HuH-7.5 (cell line): ENCODE results near the gene SMOC2.
"Not testable (repeated sequence)": the region's sequence is repeated elsewhere in the genome, so short reads cannot be mapped to it uniquely, and the experiment has no call there.

Experiments used
- DNase-seq: peaks from one replicate; pipeline ENCODE4 v3.0.0; 2011; ENCODE audit warnings: low spot score

Gene SMOC2

DNA sequence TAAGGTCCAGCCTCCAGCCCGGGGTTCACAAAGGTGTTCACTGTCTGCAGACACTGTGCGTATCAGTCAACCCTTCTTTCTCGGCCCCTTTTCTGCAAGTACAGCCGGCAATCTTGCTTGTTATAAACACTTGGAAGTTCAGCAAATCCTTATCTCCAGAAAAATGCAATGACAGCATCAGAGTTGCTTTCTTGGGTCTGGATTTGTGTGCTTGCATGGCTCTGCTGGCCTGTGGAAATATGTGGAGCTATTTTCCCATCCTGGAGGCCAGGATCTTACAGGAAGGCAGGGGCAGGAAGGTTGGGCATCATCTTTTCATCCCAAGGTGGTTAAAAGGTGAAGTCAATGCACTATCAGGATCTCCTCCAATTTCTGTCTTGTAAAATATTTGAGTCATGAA, 100.3 kb downstream of the SMOC2 start:
- no peak for DNase-seq

DNA sequence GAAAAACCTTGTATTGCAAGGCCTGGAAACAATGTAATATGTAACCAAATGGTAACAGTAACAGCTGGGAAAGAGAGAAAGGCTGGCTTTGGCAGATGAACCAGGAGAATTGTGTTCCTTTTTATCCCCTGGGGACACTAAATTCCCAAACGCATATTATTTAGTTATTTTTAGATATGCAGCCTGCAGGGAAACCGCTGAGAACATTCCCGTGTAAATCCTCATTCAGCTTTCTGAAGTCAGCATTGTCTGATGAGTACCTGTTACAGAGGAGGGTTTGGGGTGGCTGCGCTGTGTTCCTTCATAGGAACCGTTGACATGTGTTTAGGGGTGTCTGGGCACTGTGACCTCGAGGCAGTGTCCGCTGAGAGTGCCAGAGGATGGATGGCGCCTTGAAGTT, 101.3 kb downstream of the SMOC2 start:
- no peak for DNase-seq

DNA sequence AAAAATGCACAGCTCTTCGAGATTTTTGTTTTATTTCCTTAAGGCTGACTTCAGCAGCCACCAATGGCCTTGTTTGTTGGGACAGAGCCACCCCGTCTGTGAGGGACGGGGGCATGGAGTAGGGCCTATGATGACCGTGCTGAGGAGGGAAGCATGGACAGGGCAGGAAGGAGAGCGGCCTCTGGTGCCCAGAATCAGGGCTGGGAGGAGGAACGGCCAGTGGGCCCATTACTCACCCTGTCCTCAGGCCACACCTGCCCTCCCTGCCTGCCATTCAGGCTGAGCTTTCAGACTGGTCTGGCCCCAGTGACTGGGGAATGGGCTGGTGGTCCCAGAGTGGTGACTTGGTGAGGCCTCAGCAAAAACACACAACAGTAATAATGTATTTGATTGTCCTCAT, 104.4 kb downstream of the SMOC2 start:
- DNase-seq: no peak

DNA sequence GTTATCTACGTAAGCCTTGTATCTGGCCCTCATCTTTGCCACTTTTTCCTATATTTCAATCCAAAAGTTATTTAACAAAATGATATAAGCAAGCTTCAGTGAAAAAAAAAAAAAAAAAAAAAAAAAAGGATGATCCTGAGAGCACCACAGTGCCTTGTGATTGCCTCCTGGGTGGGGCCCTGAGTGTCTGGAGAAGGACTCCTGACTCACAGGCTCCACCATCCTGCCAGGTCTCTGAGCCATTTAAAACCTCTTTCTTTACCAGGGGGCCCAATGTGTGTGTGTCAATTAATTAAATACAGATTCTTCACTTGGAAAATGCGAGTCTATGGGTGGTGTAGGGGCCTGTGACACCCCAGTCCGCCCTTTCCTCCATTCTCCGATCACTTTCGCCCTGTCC, 105.2 kb downstream of the SMOC2 start:
- DNase-seq: no peak

DNA sequence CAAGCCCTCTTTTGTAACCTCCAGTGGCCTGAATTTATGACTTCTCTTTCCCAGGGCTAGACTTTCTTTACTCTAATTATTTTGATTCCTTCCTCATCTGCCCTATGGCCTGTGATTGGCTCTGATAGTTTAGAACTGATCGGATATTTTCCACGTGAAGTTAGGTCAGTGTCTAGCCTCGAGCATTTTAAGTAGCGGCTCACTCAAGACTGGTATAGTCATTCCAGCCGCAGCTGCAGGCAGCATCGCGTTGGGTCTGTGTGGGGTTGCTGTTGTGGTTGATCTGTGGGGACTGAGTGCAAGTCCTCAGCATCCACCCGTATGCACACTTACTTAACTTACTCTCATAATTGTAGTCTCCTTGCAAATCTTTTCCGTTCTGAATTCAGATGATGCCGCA, 105.7 kb downstream of the SMOC2 start:
- DNase-seq: no peak

DNA sequence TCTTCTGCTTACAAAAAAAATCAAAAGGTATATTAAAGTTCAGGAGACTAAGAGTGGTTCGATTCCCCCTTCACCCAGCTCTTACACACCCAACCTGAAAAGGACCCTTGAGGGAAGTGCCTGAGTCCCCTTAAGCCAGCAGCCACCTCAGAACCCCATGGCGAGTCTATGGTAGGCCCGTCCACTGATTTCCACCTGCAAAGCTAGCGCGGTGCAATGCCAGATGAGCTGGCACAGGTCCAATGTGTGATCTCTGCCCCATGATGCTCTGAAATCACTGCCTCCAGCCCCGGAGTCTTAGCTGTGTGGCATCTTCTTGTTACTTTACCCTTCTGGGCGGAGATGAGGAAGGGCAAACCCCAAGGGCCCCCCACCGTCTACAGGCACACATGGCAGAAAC, 109.3 kb downstream of the SMOC2 start:
- no peak for DNase-seq

DNA sequence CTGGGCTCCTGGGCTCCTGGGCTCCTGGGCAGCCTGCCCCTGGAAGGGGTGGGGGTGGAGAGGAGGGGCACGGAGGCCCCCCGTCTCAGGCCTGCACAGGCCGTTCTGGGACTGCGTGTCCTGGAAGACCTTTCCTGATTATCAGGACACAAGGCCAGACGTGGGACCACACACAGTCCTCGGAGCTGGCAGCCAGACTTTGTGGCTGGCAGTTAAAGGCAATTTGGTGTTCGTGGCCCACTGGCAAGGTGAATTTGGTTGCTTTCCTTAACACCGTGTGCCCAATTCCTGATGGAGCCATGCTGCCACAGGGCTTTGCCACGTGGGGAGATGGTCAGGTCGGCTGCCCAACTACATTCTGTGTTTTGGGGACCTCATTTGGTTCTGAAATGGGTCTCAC, 113.5 kb downstream of the SMOC2 start:
- DNase-seq: no peak

DNA sequence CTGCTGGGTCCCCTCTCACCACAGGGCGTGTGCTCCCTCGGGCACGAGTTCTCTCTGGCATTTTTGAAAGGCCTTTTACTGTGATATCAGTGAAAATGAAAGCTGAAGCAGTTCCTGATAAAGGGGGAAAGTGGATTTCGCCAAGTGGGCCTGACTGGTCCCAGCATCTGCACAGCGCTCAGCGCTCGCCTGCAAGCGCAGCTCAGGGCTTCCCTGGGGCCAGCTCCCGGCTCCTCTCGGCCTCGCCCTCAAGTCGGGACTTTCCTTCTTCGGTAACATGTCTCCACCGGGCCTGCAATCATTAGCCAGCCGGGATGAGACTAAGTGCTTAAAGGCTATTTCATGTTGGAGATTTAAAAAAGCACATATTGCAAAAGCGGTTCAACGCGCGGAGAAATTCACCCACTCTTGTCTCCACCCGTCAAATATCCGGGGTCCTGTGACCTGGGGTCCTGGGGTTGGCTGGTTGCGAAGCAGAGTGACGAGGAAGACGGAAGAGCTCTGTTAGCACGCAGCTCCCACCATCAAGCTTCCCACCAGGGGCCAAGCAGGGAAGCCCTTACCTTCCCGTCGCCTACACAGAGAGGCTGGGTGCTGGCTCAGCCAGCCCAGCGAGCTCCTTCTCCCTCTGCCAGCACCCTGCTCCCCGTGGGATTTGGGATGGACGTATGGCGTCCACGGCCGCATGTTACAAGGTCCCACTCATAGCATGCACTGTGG, 114.1 kb downstream of the SMOC2 start:
- no peak for DNase-seq

DNA sequence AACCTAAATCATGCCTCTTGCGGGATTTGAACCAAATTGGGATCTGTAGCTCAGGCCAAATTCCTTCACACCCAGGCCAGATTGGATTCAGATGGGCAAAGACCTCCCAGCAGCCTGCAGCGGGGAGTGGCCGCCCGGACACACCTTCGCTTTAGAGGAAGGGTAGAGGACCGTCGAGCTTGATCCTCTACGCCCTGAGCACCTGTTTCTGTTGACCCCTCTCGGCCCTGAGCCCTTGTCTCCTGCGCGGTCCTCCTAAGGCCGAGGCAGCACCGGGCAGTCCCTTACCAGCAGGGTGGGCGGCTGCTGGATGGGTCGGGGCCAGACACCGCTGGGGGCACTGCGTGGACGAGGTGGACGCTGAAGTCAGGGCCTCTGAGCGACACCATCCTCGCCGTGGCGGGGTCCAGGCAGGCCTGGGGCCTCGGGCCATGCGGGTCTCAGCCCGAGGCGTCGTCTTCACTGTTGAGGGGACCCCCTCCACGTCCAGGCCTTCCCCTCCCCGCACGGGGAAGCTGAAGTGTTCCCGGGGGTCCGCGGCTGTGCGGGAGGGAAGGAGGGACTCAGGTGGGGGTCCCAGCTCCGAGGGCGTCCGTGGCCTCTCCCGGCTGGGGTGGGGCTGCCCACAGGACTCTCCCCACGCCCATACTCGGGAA, 114.8 kb downstream of the SMOC2 start:
- DNase-seq: no peak

DNA sequence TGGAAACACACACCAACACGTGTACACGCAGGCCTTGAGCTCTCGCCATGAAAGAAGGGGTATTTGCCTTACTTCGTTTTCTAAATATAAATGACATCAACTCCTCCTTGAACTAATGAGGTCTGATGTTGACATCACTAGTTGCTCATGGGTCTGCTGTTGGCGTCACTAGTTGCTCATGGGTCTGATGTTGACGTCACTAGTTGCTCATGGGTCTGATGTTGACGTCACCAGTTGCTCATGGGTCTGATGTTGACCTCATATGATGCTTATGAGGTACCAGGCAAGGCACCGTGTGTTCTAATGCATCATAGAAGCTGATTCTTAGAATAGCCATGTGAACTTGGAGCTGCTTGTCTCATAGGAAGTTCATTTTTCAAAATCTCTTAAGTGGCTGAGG, 116.5 kb downstream of the SMOC2 start:
- DNase-seq: no peak

DNA sequence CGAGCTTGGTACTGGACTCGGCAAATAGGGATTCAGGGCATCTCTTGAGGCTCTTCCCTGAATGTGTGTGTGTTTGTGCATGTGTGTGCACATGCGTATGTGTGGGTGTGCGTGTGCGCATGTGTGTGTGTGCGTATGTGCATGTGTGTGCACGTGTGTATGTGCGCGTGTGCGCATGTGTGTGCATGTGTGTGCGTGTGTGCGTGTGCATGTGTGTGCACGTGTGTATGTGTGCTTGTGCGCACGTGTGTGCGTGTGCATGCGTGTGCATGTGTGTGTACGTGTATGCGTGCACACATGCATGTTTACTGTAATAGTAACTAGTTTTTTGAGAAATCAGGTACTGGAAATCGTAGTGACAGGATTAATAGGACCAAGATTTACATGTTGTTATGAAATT, 117.7 kb downstream of the SMOC2 start:
- no peak for DNase-seq

DNA sequence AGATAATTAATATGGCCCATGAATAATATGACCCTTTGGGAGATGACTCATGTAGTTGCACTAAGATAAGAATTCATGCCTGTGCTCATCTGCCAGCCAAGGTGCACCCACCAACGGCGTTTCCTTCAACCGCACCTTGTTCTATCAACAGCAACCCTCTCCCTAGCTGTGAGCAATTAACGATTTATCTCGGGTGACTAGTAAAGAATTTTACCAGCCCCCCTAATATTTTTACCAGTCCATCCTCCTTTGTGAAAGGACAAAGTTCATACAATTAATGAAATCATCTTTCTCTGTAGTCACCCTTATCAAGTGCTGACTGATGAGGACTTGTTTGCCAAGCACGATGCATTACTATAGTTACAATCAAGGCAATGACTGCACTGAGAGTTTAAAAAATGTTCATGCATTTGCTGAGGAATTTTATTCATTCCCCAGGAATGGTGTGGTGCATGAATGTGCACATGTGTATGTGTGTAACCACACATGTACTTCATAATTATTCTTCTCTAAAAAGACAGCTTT, 118.7 kb downstream of the SMOC2 start:
- no peak for DNase-seq

DNA sequence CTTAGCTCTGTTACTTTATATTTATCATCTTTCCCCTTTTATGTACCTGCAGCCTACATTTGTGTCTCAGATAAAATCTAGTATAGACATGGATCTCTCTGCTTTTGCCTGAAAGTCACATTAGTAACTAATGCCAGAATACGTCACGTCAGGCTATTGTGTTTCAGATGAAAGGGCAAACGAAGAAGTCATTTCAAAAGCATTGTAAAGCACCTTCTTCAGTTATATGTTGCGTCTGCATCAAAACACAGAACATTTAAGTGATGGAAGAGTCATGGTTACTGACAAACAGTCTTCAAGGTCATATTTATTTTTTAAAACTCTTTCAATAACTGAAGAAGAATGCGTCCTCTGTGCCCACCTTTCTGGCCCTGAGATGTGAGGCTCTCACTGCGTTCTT, 119.1 kb downstream of the SMOC2 start:
- DNase-seq: no peak

DNA sequence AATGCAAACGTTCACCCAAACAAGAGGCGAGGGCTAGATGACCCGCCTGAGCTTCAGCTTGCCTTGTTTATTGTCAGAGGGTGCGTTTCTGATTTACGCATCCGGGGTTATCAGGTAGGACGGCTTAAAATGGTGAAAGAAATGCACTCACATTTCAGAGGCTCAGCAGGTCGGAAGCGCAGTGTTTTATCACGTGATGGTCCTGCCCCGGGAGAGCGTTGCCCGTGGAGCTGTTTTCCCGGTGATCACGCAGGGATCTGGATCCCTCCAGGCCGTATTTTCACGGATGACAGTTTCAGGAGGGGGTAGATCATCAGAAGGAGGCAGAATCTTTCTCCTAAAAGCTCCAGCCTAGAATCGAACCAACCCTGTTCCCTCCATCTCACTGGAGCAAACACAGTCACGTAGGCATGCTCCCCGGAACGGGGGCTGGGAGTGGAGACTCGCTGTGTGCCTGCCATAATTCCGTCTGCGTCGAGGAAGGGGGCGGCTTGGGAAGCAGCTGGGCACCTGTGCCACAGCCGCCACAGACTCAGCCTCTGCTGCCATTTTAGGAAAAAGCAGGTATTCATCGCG, 121.7 kb downstream of the SMOC2 start:
- no peak for DNase-seq

DNA sequence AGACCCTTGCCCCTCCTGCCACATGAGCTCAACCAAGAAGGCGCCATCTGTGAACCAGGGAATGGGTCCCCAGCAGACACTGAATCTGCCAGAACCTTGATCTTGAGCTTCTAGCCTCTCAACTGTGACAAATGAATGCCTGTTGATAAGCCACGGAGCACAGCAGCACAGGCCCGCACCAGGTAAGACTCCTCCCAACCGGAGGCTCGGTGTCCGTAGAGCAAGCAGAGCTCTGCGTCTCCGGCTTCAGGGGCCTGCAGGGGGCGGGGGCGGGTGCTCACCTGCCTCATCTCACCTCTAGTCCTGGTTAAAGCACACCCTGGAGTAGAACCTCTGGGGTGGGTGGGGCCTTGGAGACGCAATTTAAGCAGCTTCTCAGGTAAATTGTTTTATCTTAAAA, 122.7 kb downstream of the SMOC2 start:
- DNase-seq: no peak

DNA sequence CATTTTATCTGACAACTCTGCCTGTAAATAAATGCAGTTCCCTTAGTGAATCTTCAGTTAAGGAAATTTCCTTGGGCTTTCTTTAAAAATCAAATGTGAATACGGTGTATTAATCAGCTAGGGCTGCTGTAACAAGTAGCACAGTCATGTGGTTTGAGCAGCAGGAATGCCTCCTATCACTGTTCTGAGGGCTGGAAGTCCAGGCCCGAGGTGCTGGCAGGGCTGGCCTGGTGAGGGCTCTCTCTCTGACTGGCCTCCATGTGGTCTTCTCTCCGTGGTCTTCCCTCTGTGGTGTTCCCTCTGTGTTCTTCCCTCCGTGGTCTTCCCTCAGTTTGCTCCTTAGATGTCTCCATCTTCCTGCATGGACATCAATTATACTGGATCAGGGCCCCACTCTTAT, 124.1 kb downstream of the SMOC2 start:
- no peak for DNase-seq

DNA sequence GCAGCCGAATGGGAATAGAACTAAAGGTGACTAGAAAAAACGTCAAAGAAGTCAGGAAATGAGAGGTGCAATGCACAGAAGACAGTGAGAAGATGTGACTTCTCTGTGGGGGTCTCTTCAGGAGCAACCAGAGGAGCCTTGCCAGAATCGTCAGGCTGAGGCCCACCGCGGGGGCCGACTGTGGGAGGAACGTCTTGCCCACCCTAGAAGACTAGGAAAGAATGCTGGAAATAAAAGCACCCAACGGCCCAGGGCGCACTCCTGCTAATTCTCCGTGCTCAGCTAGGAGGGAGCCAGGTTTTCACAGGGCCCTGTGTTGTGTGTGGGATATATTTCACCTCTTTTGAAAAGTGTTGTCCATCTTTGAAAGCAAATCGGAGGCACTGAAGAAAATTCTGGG, 129.2 kb downstream of the SMOC2 start:
- DNase-seq: no peak

DNA sequence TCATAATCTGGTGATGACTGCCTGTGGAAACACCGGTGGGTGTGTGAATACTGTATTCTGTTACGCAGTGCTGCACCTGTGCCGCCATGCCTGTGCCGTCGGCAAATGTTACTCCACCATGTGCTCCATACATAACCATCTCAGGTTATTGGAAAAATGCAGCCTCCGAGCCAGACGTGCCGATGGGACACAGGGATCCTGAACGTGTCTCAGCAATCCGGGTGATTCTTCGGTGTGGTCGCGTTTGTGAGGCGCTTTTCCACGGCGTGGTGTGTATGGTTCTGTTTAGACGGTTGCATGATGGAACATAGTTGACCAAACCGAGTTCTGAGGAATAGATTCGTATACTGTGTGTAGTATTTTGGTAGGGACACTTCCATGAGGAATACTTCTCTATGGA, 130.3 kb downstream of the SMOC2 start:
- no peak for DNase-seq

DNA sequence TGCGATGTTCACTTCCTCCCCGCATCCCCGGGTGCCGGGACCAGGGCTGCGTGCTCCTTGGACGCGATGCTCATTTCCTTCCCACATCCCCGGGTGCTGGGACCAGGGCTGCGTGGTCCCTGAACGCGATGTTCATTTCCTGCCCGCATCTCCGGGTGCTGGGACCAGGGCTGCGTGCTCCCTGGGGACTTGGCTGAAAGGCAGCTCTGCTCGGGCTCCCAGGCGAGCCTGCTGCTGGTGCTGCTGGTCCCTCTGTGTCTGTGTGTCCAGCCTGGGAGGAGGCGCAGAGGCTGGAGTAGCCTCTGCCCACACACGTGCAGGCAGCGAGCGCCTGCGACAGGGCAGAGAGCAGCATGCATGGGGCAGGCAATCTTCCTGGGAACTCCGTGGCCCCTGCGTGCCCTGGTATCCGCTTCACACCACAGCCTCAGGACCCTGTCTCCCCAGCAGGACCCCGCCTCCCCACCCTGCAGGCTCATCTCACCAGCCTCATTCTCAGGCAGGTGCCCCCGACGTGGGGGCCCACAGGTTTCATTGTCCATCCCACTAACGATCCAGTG, 132.4 kb downstream of the SMOC2 start:
- DNase-seq: not testable (repeated sequence)

DNA sequence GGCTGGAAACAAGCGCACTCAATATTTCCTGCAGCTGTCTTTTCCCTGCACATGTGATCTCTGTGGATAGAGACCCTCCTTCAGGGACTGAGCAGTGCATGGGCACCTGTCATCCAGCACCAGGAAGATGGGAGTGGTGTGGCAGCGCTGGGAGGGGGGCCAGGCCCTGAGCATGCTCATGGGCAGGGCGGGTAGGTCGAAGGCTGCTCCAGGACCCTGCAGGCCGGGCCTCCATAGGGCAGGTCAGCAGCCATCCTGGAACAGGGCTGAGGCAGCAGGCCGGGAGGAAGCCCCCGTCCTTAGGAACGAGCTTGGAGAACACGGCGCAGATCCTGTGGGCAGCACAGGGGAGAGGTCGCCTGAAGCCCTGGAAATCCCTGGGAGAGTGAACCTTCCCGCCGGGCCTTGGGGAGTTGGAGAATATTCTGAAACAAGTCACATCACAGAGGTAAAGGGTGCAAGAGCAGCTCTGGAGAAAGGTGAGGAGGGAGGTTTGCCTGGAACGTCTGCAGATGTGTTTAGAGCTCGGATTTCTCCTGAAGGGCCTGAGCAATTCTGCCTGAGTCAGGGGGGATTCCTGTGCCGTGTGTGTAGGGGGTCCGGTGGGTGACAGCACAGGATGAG, 133.2 kb downstream of the SMOC2 start:
- no peak for DNase-seq

DNA sequence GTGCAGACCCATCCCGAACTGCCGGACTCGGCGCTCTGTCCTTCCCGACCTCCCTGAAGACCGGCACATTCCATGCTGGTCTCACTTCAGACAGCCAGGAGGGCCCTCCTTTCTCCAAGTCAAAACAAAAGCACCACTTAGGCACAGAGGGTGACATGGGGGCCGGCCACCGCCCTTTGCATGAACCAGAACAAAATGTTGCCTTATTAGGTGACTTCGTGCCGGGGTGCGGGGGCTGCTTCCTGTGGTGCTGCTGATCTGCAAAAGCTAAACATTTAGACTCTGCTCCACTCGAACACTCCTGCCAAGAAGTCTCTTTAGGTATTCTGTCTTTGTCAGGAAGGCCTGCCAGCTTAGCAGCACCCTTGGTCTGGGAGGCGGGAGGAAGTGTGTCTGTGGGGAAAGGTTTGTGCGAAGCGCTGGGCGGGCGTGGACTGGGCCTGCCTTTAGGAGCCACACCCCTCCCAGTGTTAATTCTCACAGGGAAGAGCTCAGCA, 133.8 kb downstream of the SMOC2 start:
- no peak for DNase-seq

DNA sequence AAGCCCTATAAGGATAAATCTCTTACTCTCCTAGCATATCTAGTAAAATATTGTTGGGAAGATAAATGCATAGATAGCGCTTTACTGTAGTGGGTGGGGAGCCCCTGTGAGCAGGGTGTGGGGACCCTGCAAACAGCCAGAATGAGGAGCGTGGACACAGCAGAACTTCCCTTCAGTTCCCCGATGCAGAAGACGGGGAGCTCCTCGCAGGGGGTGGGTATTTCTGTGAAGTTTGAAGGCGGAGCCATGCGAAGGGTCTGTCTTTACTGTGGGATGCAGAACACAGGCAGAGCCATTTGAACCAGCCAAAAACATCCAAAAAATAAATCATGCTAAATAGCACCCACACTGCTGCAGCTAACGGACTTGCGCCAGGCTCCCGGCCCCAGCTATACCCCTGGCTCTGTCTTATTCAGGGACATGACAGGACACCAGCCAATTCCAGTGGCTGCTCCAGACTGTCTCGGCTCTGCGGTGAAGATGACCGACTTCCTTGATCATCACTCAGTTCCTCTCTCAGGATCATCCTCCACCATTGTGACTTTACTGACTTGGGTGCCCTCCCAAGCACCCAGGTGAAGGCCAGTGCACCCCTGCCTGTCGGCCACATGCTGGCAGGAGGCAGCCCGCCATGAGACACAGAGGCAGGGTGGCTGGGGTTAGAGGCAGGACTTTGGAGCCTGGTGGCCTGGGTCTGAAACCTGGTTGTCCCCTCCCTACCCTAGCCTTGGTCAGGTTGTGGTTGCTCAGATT, 134.5 kb downstream of the SMOC2 start:
- DNase-seq: no peak
